H1 (cell line): Measurements from ENCODE around the gene COL4A3. TPM values are rescaled to one million over a fixed set of nuclear protein-coding genes. Genes with fewer than 3 reads are reported as not detected.
A peak's percentile ranks its signal among the peaks of the same experiment; 100 is the strongest.

Source experiments
- CTCF ChIA-PET: fragments of 300-600 bp; sonication (Branson Sonifier 250); formaldehyde crosslinking; loops from one replicate; lab custom pipeline; 2021; ENCODE audit not compliant: partially characterized antibody; lab: Charles Lee
- POLR2A ChIA-PET: fragments of 300-600 bp; sonication (Branson Sonifier 250); formaldehyde crosslinking; loops from one replicate; lab custom pipeline; 2021; ENCODE audit warnings: inconsistent platforms; ENCODE audit not compliant: partially characterized antibody; lab: Charles Lee
- DNase-seq, 2 experiments: peaks; one replicate each; pipeline versions ENCODE4 v3.0.0 to v3.0.0-alpha.2; 2010 to 2022; ENCODE audit warnings: low spot score in 2 of 2, low read depth in 1 of 2, mixed read lengths in 1 of 2
- FAIRE-seq: peaks from 2 replicates; lab custom pipeline; 2011; peaks lifted over from hg19 to GRCh38; lab: Jason Lieb, UNC
- H2AFZ ChIP-seq: 2 replicates; pipeline ENCODE4 v1.8.1; 2012; ENCODE audit warnings: low read length, inconsistent platforms
- H2AK5ac ChIP-seq: 2 replicates; pipeline ENCODE4 v1.6.1; 2013; ENCODE audit warnings: low read depth, low read length
- H2BK120ac ChIP-seq: replicated peaks from 2 replicates; pipeline ENCODE3; 2013; ENCODE audit warnings: low read depth, low read length, inconsistent platforms
- H2BK12ac ChIP-seq: 2 replicates; pipeline ENCODE4 v1.6.1; 2013; ENCODE audit warnings: low read depth, low read length
- H2BK15ac ChIP-seq: 2 replicates; pipeline ENCODE4 v1.6.1; 2013; ENCODE audit warnings: low read length
- H2BK20ac ChIP-seq: 2 replicates; pipeline ENCODE4 v1.6.1; 2013; ENCODE audit warnings: low read length
- H2BK5ac ChIP-seq: 2 replicates; pipeline ENCODE4 v1.6.1; 2013; ENCODE audit warnings: low read depth, low read length
- H3K14ac ChIP-seq: 2 replicates; pipeline ENCODE4 v1.6.1; 2013; ENCODE audit warnings: inconsistent platforms; ENCODE audit not compliant: insufficient read length
- H3K18ac ChIP-seq: 2 replicates; pipeline ENCODE4 v1.6.1; 2013; ENCODE audit warnings: low read length; ENCODE audit errors: extremely low read depth
- H3K23ac ChIP-seq: 2 replicates; pipeline ENCODE4 v1.6.1; 2013; ENCODE audit warnings: inconsistent platforms; ENCODE audit not compliant: insufficient read length
- H3K23me2 ChIP-seq: 2 replicates; pipeline ENCODE4 v1.6.1; 2013; ENCODE audit warnings: low read depth, low read length
- H3K27ac ChIP-seq: 2 replicates; pipeline ENCODE4 v1.6.1; 2011; ENCODE audit warnings: low read depth, low read length, inconsistent platforms
- H3K27me3 ChIP-seq, 4 experiments: replicated peaks in 1 of 4; 1 replicate in 1 of 4; 2 replicates in 3 of 4; pipeline versions ENCODE4 v1.6.1 to v1.8.1; 2011 to 2013; ENCODE audit warnings: low read length in 3 of 4, mild to moderate bottlenecking in 3 of 4, inconsistent platforms in 2 of 4, mixed read lengths in 2 of 4, moderate library complexity in 1 of 4; ENCODE audit not compliant: control insufficient read depth in 3 of 4, insufficient read depth in 3 of 4; ENCODE audit errors: extremely low read depth in 1 of 4
- H3K36me3 ChIP-seq, 4 experiments: 2 replicates each; pipeline versions ENCODE4 v1.6.1 to v1.8.1; 2011 to 2013; ENCODE audit warnings: mild to moderate bottlenecking in 4 of 4, low read length in 3 of 4, moderate library complexity in 2 of 4, control low read depth in 1 of 4, inconsistent platforms in 1 of 4; ENCODE audit not compliant: insufficient read depth in 4 of 4, control insufficient read depth in 2 of 4
- H3K4ac ChIP-seq: replicated peaks from 2 replicates; pipeline ENCODE3; 2013; ENCODE audit warnings: low read length, low read depth, mixed read lengths, inconsistent platforms; ENCODE audit not compliant: insufficient read length
- H3K4me1 ChIP-seq, 4 experiments: replicated peaks in 1 of 4; 1 replicate in 1 of 4; 2 replicates in 3 of 4; pipeline versions ENCODE4 v1.6.1 to v1.8.1; 2011 to 2013; ENCODE audit warnings: low read length in 3 of 4, inconsistent platforms in 2 of 4, mixed read lengths in 1 of 4; ENCODE audit not compliant: insufficient read depth in 4 of 4, control insufficient read depth in 3 of 4
- H3K4me2 ChIP-seq, 2 experiments: 2 replicates each; pipeline versions ENCODE4 v1.6.1 to v1.8.1; 2011 to 2013; ENCODE audit warnings: low read depth in 2 of 2, low read length in 2 of 2, control low read depth in 1 of 2, inconsistent platforms in 1 of 2, mild to moderate bottlenecking in 1 of 2; ENCODE audit not compliant: insufficient read depth in 1 of 2
- H3K4me3 ChIP-seq, 4 experiments: fragments of 200-600, 300-600 bp in 1 of 4; sonication (generic), shearing (Covaris generic), sonication (Bioruptor Twin) in 1 of 4; 2 replicates each; pipeline versions ENCODE4 v1.5.1 to v1.8.1; 2011 to 2016; ENCODE audit warnings: low read length in 4 of 4, low read depth in 3 of 4, control low read depth in 2 of 4, inconsistent platforms in 2 of 4, mild to moderate bottlenecking in 2 of 4, mixed read lengths in 1 of 4, moderate library complexity in 1 of 4; ENCODE audit not compliant: insufficient read depth in 2 of 4; ENCODE audit errors: extremely low read depth in 1 of 4
- H3K56ac ChIP-seq: replicated peaks from 2 replicates; pipeline ENCODE3; 2013; ENCODE audit warnings: low read depth, mild to moderate bottlenecking, mixed read lengths, low read length, inconsistent platforms; ENCODE audit not compliant: insufficient read length
- H3K79me1 ChIP-seq: 2 replicates; pipeline ENCODE4 v1.6.1; 2013; ENCODE audit warnings: low read depth, low read length, control low read depth
- H3K79me2 ChIP-seq, 2 experiments: 2 replicates each; pipeline versions ENCODE4 v1.6.1 to v1.8.1; 2012 to 2013; ENCODE audit warnings: low read length in 2 of 2, mild to moderate bottlenecking in 2 of 2, inconsistent platforms in 1 of 2; ENCODE audit not compliant: insufficient read depth in 2 of 2, control insufficient read depth in 1 of 2
- H3K9ac ChIP-seq, 4 experiments: replicated peaks in 1 of 4; 1 replicate in 1 of 4; 2 replicates in 3 of 4; pipeline versions ENCODE4 v1.6.1 to v1.8.1; 2011 to 2013; ENCODE audit warnings: low read depth in 3 of 4, low read length in 3 of 4, control low read depth in 2 of 4, mild to moderate bottlenecking in 2 of 4, moderate library complexity in 2 of 4, inconsistent platforms in 1 of 4; ENCODE audit errors: extremely low read depth in 1 of 4
- H3K9me3 ChIP-seq, 2 experiments: 2 replicates each; pipeline versions ENCODE4 v1.6.1 to v1.8.1; 2012 to 2013; ENCODE audit warnings: mild to moderate bottlenecking in 2 of 2, moderate library complexity in 2 of 2, control low read depth in 1 of 2, inconsistent platforms in 1 of 2, low read depth in 1 of 2, low read length in 1 of 2, mixed read lengths in 1 of 2; ENCODE audit not compliant: insufficient read depth in 2 of 2
- H4K20me1 ChIP-seq, 2 experiments: replicated peaks in 1 of 2; 2 replicates each; pipeline versions ENCODE3 to v1.8.1; 2011 to 2013; ENCODE audit warnings: inconsistent platforms in 2 of 2, low read length in 2 of 2, mild to moderate bottlenecking in 1 of 2; ENCODE audit not compliant: insufficient read depth in 2 of 2, control insufficient read depth in 1 of 2
- H4K5ac ChIP-seq: 2 replicates; pipeline ENCODE4 v1.6.1; 2013; ENCODE audit warnings: low read length, low read depth, mixed read lengths, inconsistent platforms; ENCODE audit not compliant: insufficient read length
- H4K8ac ChIP-seq: 2 replicates; pipeline ENCODE4 v1.8.0; 2013; ENCODE audit warnings: mild to moderate bottlenecking, moderate library complexity, low read length, inconsistent platforms; ENCODE audit not compliant: insufficient read depth; ENCODE audit errors: extremely low read depth
- H4K91ac ChIP-seq: replicated peaks from 2 replicates; pipeline ENCODE3; 2013; ENCODE audit warnings: low read length, mixed read lengths, inconsistent platforms; ENCODE audit not compliant: insufficient read length
- ASH2L ChIP-seq: fragments of 200-600, 300-600 bp; sonication (generic); IDR thresholded peaks from one replicate; pipeline ENCODE4 v1.7.1; 2017; ENCODE audit warnings: low read length
- EZH2 ChIP-seq: fragments of 200-600 bp; sonication (generic); IDR thresholded peaks from 2 replicates; pipeline ENCODE4 v1.7.1; 2012; ENCODE audit warnings: low read depth, mild to moderate bottlenecking, moderate library complexity, low read length, inconsistent platforms; ENCODE audit not compliant: severe bottlenecking
- NANOG ChIP-seq: IDR thresholded peaks from 2 replicates; pipeline ENCODE4 v1.6.1; 2011; ENCODE audit warnings: low read length, low read depth, mild to moderate bottlenecking, inconsistent platforms; ENCODE audit not compliant: insufficient read depth, poor library complexity, severe bottlenecking
- RNF2 ChIP-seq: fragments of 200-900, 300-1000 bp; sonication (generic); IDR thresholded peaks from 2 replicates; pipeline ENCODE4 v1.7.1; 2016; ENCODE audit warnings: borderline replicate concordance, low read depth, mild to moderate bottlenecking, antibody characterized with exemption, low read length; ENCODE audit not compliant: poor library complexity, severe bottlenecking; ENCODE audit errors: missing control alignments
- SIN3A ChIP-seq, 2 experiments: IDR thresholded peaks in 1 of 2; conservative IDR thresholded peaks in 1 of 2; 2 replicates each; pipeline ENCODE4 v1.6.1; 2011 to 2012; ENCODE audit warnings: low read length in 2 of 2, improper control_type of control experiment in 1 of 2, low read depth in 1 of 2, mild to moderate bottlenecking in 1 of 2
- SIX5 ChIP-seq: IDR thresholded peaks from 2 replicates; pipeline ENCODE4 v1.6.1; 2011; ENCODE audit warnings: mild to moderate bottlenecking, low read depth, low read length
- SP4 ChIP-seq: IDR thresholded peaks from 2 replicates; pipeline ENCODE4 v1.6.1; 2012; ENCODE audit warnings: low read length, inconsistent platforms
- TAF7 ChIP-seq: optimal IDR thresholded peaks from 2 replicates; pipeline ENCODE3; 2011; ENCODE audit warnings: low read depth, mild to moderate bottlenecking, inconsistent platforms, low read length, moderate library complexity, borderline replicate concordance
- WGBS, 2 experiments: shearing (Covaris generic) in 1 of 2; methylation state at CpG; one replicate each; pipeline versions ENCODE4 v1.1.6 to v1.1.7; 2013 to 2015; ENCODE audit warnings: low lambda C conversion rate in 2 of 2, mixed read lengths in 2 of 2, inconsistent platforms in 1 of 2, low coverage in 1 of 2, missing lambda C conversion rate in 1 of 2; ENCODE audit not compliant: insufficient replicate concordance in 2 of 2, insufficient coverage in 1 of 2, insufficient read length in 1 of 2; ENCODE audit errors: extremely low coverage in 1 of 2, missing lambda C conversion rate in 1 of 2; 5-methylcytosine and 5-hydroxymethylcytosine counted together
- polyA plus RNA-seq, 7 experiments: library from polyadenylated mRNA; depleted of rRNA in 3 of 7; stranded (reverse) in 5 of 7; unstranded in 2 of 7; fragments of >200 nt in 5 of 7; fragments of 200-250 nt in 2 of 7; gene quantifications; 1 replicate in 5 of 7; 2 replicates in 1 of 7; 4 replicates in 1 of 7; pipeline versions ENCODE4 v1.2.1 to v1.2.3, GENCODE V29; 2011 to 2013; ENCODE audit warnings: missing spikeins in 2 of 7, mixed read lengths in 2 of 7
- total RNA-seq: library from RNA; stranded (reverse); fragmentation: NEBNext Ultra II Directional; extraction: Animal tissue kit (Norgen Biotek cat#: 25700); gene quantifications from 2 replicates; pipeline ENCODE4 v1.2.1, GENCODE V29; 2021

Gene COL4A3
- total and polyA plus RNA-seq, 2 of the 8 experiments (the other 6 are each of a cell fraction or from before 2014, with no cell fraction given), result 0.12 to 0.17 TPM

- Histone ChIP-seq H3K4me3 (no peak overlapping the region), H3K79me2 (no peaks in the 10 kb centered on the region), H4K8ac (no peak overlapping the region), H3K4ac (no peak overlapping the region), H3K56ac (no peak overlapping the region), H3K36me3 (no peaks in the 10 kb centered on the region), H3K4me2 (no peak overlapping the region), H4K20me1 (no peaks in the 10 kb centered on the region), H3K23me2 (no peaks in the 10 kb centered on the region), H2BK15ac (no peak overlapping the region), H2AFZ (peak overlapping the region; percentile 94), H3K9ac (no peak overlapping the region), H2BK5ac (no peak overlapping the region), H4K91ac (no peak overlapping the region), H3K23ac (no peak overlapping the region), H4K5ac (no peak overlapping the region), H2AK5ac (no peak overlapping the region), H3K27me3 (no peaks in the 10 kb centered on the region), H2BK120ac (no peak overlapping the region), H2BK20ac (no peak overlapping the region), H3K4me1 (peaks cover 0 to 1% (median under 1%) of the 10 kb centered on the region in 4 experiments; a peak in 2 of 7 replicates), H2BK12ac (no peak overlapping the region), H3K79me1 (no peaks in the 10 kb centered on the region), H3K14ac (no peak overlapping the region)
- 86% methylated on average over 11 of the region's 11 CpGs; no CpG with 5 or more reads in 1 of the 2 experiments for WGBS, 2 experiments
- POLR2A ChIA-PET, result no interaction called here
- DNase-seq (no peak), FAIRE-seq (no peak)
- CTCF ChIA-PET, result interaction anchor here (1.0 kb wide), 1 partner anchor 9 kb away, joined by 3 read pairs; no protein-coding TSS in a partner anchor
- TF ChIP-seq SIX5 (no peak), RNF2 (no peak), NANOG (no peak), EZH2 (no peak), ASH2L (no peak), SIN3A (conservative IDR thresholded peaks at IDR 0.05 in 1 of 2, IDR thresholded peaks at IDR 0.05 in 1 of 2; ENCODE audit: low read depth in 1 of 2, low read length in 2 of 2) (no peak), TAF7 (no peak), SP4 (no peak)
- TF ChIP-seq, all 59 proteins: peak for 0
- Histone ChIP-seq H3K27ac (no peak overlapping the region), H3K9me3 (no peaks in the 10 kb centered on the region), H3K18ac (no peak overlapping the region)
Measured at GRCh38 chr2:227179988-227180685, 15.7 kb downstream of the COL4A3 start.
